Osteoblast (primary cell): ENCODE measurements around the gene IRAG1. TPM values are rescaled to one million over a fixed set of nuclear protein-coding genes. Genes with fewer than 3 reads are reported as not detected.

Experiments used
- DNase-seq: peaks from one replicate; pipeline ENCODE4 v3.0.0; 2011; ENCODE audit warnings: low spot score, mixed read lengths; ENCODE audit not compliant: insufficient read length; ENCODE audit errors: missing footprints
- H2AFZ ChIP-seq: 2 replicates; pipeline ENCODE4 v1.6.0; 2011; ENCODE audit warnings: mild to moderate bottlenecking, low read length
- H3K27ac ChIP-seq: 2 replicates; pipeline ENCODE4 v1.5.1; 2011; ENCODE audit warnings: mild to moderate bottlenecking, low read depth, low read length, moderate library complexity
- H3K27me3 ChIP-seq: 2 replicates; pipeline ENCODE4 v1.6.0; 2012; ENCODE audit warnings: mild to moderate bottlenecking, control low read depth, inconsistent platforms, low read length, moderate library complexity; ENCODE audit not compliant: insufficient read depth
- H3K36me3 ChIP-seq: 2 replicates; pipeline ENCODE4 v1.5.1; 2011; ENCODE audit warnings: mild to moderate bottlenecking, low read length, control low read depth, moderate library complexity; ENCODE audit not compliant: insufficient read depth
- H3K4me1 ChIP-seq: 2 replicates; pipeline ENCODE4 v1.5.1; 2011; ENCODE audit warnings: mild to moderate bottlenecking, low read length, control low read depth, moderate library complexity; ENCODE audit not compliant: insufficient read depth
- H3K4me2 ChIP-seq: 2 replicates; pipeline ENCODE4 v1.6.0; 2011; ENCODE audit warnings: mild to moderate bottlenecking, low read length; ENCODE audit not compliant: insufficient read depth
- H3K4me3 ChIP-seq: fragments of 200-600 bp; sonication (generic); 3 replicates; pipeline ENCODE4 v1.5.1; 2012; ENCODE audit warnings: mild to moderate bottlenecking, low read length, inconsistent platforms; ENCODE audit not compliant: insufficient read depth
- H3K79me2 ChIP-seq: 2 replicates; pipeline ENCODE4 v1.6.0; 2012; ENCODE audit warnings: mild to moderate bottlenecking, low read length, control low read depth, inconsistent platforms; ENCODE audit not compliant: insufficient read depth
- H3K9me3 ChIP-seq: 2 replicates; pipeline ENCODE4 v1.5.1; 2011; ENCODE audit warnings: low read depth, low read length, control low read depth
- H4K20me1 ChIP-seq: 2 replicates; pipeline ENCODE4 v1.6.0; 2012; ENCODE audit warnings: mild to moderate bottlenecking, low read length, control low read depth; ENCODE audit not compliant: insufficient read depth
- total RNA-seq: library from RNA; depleted of rRNA; stranded (reverse); fragments of >200 nt; gene quantifications from 2 replicates; pipeline ENCODE4 v1.2.3, GENCODE V29; 2012
- TF ChIP-seq, protein P1 (sequence below): IDR thresholded peaks from 2 replicates; pipeline ENCODE4 v1.5.1; 2011; ENCODE audit warnings: mild to moderate bottlenecking, low read depth, low read length, moderate library complexity; ENCODE audit errors: extremely low read depth

The IRAG1 gene
- total RNA-seq, 1 donor = 4.3 TPM

DNA sequence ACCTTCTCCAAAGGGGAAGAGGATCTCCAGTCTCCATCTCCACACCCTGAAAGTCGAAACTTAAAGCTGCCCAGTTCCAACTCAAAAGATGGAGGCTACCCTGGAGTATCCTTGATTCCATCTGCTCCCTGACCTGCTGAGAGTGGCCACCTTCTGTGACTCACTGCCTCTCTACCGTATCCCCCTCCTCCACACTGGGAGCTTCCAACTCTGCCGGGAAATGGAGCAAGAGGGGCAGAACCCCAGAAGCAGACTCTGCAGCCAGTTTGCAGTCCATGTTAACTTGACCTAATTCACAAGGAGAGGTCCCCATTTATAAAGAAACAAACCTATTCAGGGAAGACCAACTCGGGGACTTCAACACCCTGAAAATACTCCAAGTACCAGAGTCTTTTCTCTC is 22.0 kb upstream of the IRAG1 start:
- H2AFZ ChIP-seq = no peak overlapping the region
- H3K4me3 ChIP-seq = no peak overlapping the region
- no peak for DNase-seq
- H3K79me2 ChIP-seq = no peaks in the 10 kb centered on the region
- TF ChIP-seq, protein P1, sequence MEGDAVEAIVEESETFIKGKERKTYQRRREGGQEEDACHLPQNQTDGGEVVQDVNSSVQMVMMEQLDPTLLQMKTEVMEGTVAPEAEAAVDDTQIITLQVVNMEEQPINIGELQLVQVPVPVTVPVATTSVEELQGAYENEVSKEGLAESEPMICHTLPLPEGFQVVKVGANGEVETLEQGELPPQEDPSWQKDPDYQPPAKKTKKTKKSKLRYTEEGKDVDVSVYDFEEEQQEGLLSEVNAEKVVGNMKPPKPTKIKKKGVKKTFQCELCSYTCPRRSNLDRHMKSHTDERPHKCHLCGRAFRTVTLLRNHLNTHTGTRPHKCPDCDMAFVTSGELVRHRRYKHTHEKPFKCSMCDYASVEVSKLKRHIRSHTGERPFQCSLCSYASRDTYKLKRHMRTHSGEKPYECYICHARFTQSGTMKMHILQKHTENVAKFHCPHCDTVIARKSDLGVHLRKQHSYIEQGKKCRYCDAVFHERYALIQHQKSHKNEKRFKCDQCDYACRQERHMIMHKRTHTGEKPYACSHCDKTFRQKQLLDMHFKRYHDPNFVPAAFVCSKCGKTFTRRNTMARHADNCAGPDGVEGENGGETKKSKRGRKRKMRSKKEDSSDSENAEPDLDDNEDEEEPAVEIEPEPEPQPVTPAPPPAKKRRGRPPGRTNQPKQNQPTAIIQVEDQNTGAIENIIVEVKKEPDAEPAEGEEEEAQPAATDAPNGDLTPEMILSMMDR = no peak
- H3K27me3 ChIP-seq = peaks cover 15% of the 10 kb centered on the region
- H3K4me2 ChIP-seq = no peak overlapping the region
- H3K36me3 ChIP-seq = no peaks in the 10 kb centered on the region
- no peak overlapping the region for H3K27ac ChIP-seq
- H3K9me3 ChIP-seq = no peaks in the 10 kb centered on the region
- peaks cover 5% of the 10 kb centered on the region for H3K4me1 ChIP-seq
- H4K20me1 ChIP-seq = no peaks in the 10 kb centered on the region

DNA sequence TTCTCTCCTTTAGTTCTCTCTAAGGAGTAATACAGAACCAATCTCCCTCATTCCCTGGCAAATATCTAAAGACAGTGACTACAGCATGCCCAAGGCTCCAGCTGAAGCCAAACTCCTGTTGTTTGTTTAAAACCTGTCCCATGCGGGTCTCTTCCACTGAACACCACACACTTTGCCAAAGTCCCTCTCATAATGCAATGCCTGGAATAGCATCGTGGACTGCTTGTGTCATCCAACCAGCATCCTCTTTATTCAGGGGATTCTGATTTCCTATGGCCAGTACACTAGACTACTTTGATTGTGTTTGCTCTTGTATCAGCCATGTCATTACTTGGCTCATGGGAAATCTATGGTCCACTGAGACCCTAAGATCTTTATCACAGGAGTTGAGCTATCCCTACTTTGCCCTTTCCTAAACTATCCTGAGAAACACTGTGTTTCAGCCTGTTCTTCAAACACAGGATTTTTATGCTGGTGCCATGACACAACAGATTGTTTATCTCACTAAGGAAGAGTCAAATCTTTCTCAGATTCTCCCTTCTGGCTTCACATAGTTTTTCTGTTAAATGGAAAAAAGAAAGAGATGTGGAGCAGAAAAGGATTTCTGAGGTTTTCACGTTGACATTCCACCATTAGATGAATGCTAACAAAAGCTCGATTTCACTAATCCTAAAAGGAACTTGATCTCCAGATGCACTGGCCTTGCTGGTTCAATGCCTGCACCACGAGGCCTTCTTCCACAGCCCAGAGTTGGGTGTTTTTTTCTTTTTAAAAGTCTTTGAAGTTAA is 15.9 kb upstream of the IRAG1 start:
- no peak for DNase-seq
- no peaks in the 10 kb centered on the region for H3K9me3 ChIP-seq
- H2AFZ ChIP-seq = no peak overlapping the region
- no peaks in the 10 kb centered on the region for H3K36me3 ChIP-seq
- H4K20me1 ChIP-seq = no peaks in the 10 kb centered on the region
- H3K79me2 ChIP-seq = no peaks in the 10 kb centered on the region
- H3K27ac ChIP-seq = no peak overlapping the region
- H3K4me1 ChIP-seq = no peaks in the 10 kb centered on the region
- TF ChIP-seq, protein P1 = no peak
- no peak overlapping the region for H3K4me2 ChIP-seq
- H3K4me3 ChIP-seq = no peak overlapping the region
- peaks cover 4% of the 10 kb centered on the region for H3K27me3 ChIP-seq

DNA sequence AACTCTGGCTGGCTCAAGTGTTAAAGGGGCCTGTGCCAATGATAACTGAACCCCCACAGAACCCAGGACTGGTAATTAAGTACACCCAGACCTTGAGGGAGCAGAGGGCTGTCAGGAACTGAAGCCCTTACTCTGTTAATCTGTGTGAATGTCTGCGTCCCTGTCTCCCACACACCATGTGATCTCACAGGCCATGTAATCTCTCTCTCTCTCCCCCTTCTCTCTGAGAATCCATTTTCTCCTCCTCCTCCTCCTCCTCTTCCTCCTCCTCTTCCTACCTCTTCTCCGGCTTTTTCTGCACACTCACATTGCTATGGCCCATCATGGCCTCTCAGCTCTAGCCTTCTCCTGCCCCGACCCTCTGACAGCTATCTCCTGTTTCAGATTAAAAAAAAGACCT is 14.6 kb upstream of the IRAG1 start:
- Histone ChIP-seq H3K4me3 (no peak overlapping the region), H3K27me3 (peaks cover 4% of the 10 kb centered on the region), H3K9me3 (no peaks in the 10 kb centered on the region), H4K20me1 (no peaks in the 10 kb centered on the region), H3K36me3 (no peaks in the 10 kb centered on the region), H3K27ac (no peak overlapping the region), H3K79me2 (no peaks in the 10 kb centered on the region), H2AFZ (no peak overlapping the region), H3K4me2 (no peak overlapping the region), H3K4me1 (no peaks in the 10 kb centered on the region)
- TF ChIP-seq, protein P1 = no peak
- no peak for DNase-seq

DNA sequence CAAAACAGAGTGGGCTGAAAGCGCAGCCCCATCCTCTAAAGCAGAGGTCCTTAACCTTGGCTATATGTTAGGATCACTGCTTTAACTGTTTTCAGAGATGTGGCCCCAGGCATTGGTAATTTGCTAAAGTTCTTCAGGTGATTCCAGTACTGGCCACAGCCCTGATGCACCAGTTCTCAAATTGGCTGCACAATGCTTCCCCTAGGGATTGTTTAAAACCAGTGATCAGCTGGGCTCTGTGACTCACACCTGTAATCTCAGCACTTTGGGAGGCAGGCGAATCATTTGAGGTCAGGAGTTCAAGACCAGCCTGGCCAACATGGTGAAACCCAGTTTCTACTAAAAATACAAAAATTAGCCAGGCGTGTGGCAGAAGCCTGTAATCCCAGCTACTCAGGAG is 8.4 kb upstream of the IRAG1 start:
- Histone ChIP-seq H3K4me2 (no peak overlapping the region), H3K27me3 (no peaks in the 10 kb centered on the region), H3K4me3 (no peak overlapping the region), H3K27ac (no peak overlapping the region), H3K36me3 (no peaks in the 10 kb centered on the region), H3K4me1 (no peaks in the 10 kb centered on the region), H2AFZ (no peak overlapping the region), H4K20me1 (no peaks in the 10 kb centered on the region), H3K9me3 (no peaks in the 10 kb centered on the region), H3K79me2 (no peaks in the 10 kb centered on the region)
- TF ChIP-seq, protein P1 = no peak
- DNase-seq = no peak
